Skeletal muscle tissue (tissue), 4 donors: Measurements from ENCODE around the gene SRGAP3. TPM values are rescaled to one million over a fixed set of nuclear protein-coding genes. Genes with fewer than 3 reads are reported as not detected.
A peak's percentile ranks its signal among the peaks of the same experiment; 100 is the strongest.

ENCODE experiments used
- H3K27ac ChIP-seq: one replicate; pipeline ENCODE4 v1.7.0; 2013; ENCODE audit warnings: mild to moderate bottlenecking, low read depth, low read length, inconsistent platforms
- H3K27me3 ChIP-seq, 3 donors: one replicate each; pipeline ENCODE4 v1.7.0; 2013; ENCODE audit warnings: low read length in 3 of 3; ENCODE audit not compliant: control insufficient read depth in 3 of 3, insufficient read depth in 3 of 3
- H3K36me3 ChIP-seq, 3 donors: one replicate each; pipeline ENCODE4 v1.7.0; 2013; ENCODE audit warnings: low read length in 3 of 3; ENCODE audit not compliant: control insufficient read depth in 3 of 3, insufficient read depth in 3 of 3
- H3K4me1 ChIP-seq, 3 donors: one replicate each; pipeline ENCODE4 v1.7.0; 2013; ENCODE audit warnings: low read length in 3 of 3, mild to moderate bottlenecking in 3 of 3; ENCODE audit not compliant: control insufficient read depth in 3 of 3, insufficient read depth in 3 of 3
- H3K4me3 ChIP-seq, 3 donors: one replicate each; pipeline ENCODE4 v1.7.0; 2013; ENCODE audit warnings: low read length in 3 of 3
- H3K9ac ChIP-seq, 3 donors: one replicate each; pipeline ENCODE4 v1.7.0; 2013; ENCODE audit warnings: low read length in 3 of 3, mild to moderate bottlenecking in 3 of 3, moderate library complexity in 2 of 3, low read depth in 1 of 3
- H3K9me3 ChIP-seq, 3 donors: one replicate each; pipeline ENCODE4 v1.7.0; 2013; ENCODE audit warnings: low read length in 3 of 3; ENCODE audit not compliant: control insufficient read depth in 3 of 3
- total RNA-seq: library from RNA; depleted of rRNA; stranded (reverse); fragments of >200 nt; gene quantifications from one replicate; pipeline ENCODE4 v1.2.3, GENCODE V29; 2014
- donor health status: Osteomylitis.

The SRGAP3 gene
- total RNA-seq, 1 donor from 2014 or later, result 15.7 TPM

DNA sequence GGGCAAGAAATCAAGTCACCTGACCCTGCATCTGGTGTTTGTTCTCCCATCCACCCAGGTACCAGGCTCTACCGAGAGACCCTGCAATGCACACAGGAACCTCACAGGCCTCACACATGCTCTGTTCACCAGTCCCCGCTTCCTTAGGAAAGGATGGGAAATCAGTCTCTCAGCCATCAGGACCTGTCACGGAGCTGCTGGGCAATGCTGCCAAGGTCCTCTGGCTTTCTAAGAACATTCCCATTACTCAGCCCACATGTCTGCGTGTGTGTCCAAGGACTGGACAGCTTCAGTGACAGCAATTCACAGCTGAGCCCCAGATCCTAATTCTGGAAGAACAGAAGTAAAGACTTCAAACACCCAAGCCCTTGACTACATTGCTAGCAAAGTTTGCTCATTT, 6.5 kb upstream of the SRGAP3 start:
- H3K27ac ChIP-seq, result no peak overlapping the region
- no peak overlapping the region for H3K4me3 ChIP-seq
- H3K4me1 ChIP-seq, result peaks cover 0 to 14% (median 8%) of the 10 kb centered on the region in 3 donors
- no peak overlapping the region for H3K9ac ChIP-seq
- no peaks in the 10 kb centered on the region for H3K9me3 ChIP-seq
- peaks cover 0 to 6% (median 0%) of the 10 kb centered on the region in 3 donors for H3K27me3 ChIP-seq
- H3K36me3 ChIP-seq, result no peaks in the 10 kb centered on the region

DNA sequence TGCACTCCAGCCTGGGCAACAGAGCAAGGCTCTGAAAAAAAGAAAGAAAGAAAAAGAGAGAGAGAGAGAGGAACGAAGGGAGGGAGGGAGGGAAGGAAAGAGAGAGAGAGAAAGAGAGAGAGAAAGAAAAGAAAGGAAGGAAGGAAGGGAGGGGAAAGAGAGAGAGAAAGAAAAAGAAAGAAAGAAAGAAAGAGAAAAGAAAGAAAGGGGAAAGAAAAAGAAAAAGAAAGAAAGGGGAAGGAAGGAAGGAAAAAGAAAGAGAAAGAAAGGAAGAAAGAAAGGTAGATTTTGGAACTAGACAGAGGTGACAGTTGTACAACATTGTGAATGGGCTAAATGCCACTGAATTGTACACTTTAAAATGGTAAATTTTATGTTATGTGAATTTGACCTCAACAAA, 5.3 kb upstream of the SRGAP3 start:
- Histone ChIP-seq H3K9ac (no peak overlapping the region), H3K9me3 (no peaks in the 10 kb centered on the region), H3K4me3 (no peak overlapping the region), H3K27me3 (no peaks in the 10 kb centered on the region), H3K36me3 (no peaks in the 10 kb centered on the region), H3K4me1 (peaks cover 8 to 25% (median 20%) of the 10 kb centered on the region in 3 donors), H3K27ac (no peak overlapping the region)

DNA sequence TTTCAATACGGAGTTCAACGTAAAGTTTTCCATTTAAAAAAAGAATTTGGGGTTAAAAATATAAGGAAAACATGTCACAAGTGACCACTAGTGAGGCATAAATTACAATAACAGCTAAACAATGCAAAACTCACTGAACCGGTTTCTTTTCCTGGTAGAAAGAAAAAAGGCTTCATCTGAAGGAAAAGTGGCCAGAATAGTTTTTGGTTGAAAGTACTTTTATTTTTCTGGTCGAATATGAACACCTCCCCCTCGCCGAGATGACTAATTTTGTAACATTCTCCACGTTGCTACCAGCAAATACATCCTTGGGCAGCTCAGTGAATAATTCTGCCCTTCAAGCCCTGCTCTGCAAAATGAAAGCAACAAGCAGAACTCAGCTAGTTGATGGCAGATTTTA, 3.9 kb upstream of the SRGAP3 start:
- no peak overlapping the region for H3K27ac ChIP-seq
- H3K9me3 ChIP-seq, result no peaks in the 10 kb centered on the region
- no peaks in the 10 kb centered on the region for H3K36me3 ChIP-seq

DNA sequence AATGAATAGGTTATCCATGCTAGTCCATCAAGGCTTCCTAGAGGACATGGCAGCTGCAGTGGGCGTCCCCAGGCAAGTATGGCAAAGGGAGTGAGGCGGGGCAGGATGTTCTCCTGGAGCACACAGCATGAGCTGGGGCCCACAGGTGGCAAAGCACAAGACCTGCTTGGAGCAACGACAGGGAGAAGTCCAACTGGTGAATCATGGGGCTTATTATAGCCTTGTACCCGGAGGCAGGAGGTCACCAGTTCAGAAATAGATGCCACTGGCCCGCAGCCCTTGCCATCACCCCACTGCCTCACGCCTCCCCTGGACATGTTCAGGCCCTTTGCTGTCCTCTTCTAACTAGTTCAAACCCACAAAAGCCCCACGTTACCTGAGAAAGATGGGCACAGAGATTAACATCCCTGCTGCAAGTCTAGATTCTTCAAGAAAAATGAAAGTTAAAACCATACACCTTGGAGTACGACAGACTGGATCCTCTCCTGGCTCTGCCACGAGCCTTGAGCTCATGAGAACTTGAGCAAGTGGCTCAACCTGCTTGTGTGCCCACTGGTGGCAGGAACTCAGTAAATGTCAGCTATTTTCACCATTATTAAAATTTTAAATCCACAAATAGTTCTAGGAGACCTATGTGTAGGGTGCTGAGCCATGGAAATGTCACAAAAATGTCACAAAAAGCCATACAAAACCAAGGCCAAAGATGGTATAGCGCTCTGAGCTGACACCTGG, 1.8 kb upstream of the SRGAP3 start:
- no peak overlapping the region for H3K4me3 ChIP-seq
- peaks cover 33 to 52% (median 42%) of the 10 kb centered on the region in 3 donors for H3K4me1 ChIP-seq
- H3K9me3 ChIP-seq, result no peaks in the 10 kb centered on the region
- H3K27me3 ChIP-seq, result no peaks in the 10 kb centered on the region
- H3K27ac ChIP-seq, result peak overlapping the region; percentile 79
- no peaks in the 10 kb centered on the region for H3K36me3 ChIP-seq
- peak overlapping the region in 2 of 3 donors; percentile 41 to 68 for H3K9ac ChIP-seq

More for the DNA sequence above, 3.9 kb upstream of the SRGAP3 start:
- Histone ChIP-seq H3K4me3 (no peak overlapping the region), H3K9ac (no peak overlapping the region), H3K4me1 (peaks cover 21 to 39% (median 30%) of the 10 kb centered on the region in 3 donors), H3K27me3 (no peaks in the 10 kb centered on the region)

DNA sequence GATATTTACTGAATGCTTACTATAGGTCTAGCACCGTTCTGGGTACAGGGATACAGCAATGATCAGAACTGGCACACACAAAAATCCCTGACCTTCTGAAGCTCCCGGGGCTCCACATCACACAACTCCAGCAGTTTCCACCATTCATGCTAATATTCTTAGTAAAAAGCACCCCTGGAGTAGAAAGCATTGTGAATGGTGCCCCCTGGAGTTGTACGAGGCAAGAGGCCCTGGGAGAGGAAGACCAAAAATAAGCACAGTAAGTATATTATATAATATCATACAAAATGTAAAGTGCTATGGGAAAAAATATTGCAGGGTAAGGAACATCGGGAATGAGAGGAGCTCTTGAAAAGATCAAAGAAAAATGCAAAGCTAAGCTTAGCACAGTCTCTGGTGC, 790 bp upstream of the SRGAP3 start:
- Histone ChIP-seq H3K27ac (peak overlapping the region; percentile 79), H3K4me3 (peak overlapping the region; percentile 81 to 86 (median 83)), H3K36me3 (no peaks in the 10 kb centered on the region), H3K9me3 (no peaks in the 10 kb centered on the region), H3K4me1 (peaks cover 33 to 48% (median 42%) of the 10 kb centered on the region in 3 donors), H3K9ac (peak overlapping the region; percentile 63 to 87 (median 69)), H3K27me3 (no peaks in the 10 kb centered on the region)

DNA sequence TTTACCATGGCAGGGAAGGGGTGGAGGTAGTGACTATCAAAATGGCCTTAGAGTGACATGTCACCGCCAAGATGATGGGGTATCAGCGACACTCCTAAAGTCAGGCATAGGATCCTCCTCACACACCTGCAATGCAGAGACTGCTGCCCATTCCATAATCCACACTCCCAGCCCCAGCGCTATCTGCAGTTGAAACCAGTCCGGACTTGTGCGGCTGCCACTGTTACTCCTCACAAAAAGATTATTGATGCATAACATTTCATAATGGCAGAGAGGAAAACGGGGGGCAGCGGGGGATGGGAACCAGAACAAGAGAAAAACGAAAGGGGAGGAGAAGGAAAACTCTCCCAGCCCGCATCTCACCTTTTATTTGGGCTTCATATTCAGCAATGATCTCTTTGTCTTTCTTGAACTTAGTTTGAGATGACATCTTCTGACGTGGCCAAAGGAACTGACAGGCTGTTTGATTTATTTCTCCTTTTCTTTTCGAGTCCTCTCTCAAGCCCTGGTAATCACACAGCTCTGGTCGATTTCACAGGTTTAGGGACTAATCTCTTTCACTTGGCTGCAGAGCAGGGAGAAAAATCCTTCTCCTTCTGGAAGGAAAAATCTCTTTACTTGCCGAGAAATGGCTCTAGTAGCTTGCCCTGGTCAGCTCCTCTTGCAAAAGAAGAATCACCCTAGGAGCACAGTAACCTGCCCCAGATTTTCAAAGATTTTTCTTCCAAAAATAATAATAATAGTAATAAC, 749 bp downstream of the SRGAP3 start:
- peaks cover 33 to 48% (median 42%) of the 10 kb centered on the region in 3 donors for H3K4me1 ChIP-seq
- no peaks in the 10 kb centered on the region for H3K36me3 ChIP-seq
- no peaks in the 10 kb centered on the region for H3K9me3 ChIP-seq
- H3K27me3 ChIP-seq, result no peaks in the 10 kb centered on the region
- H3K27ac ChIP-seq, result peak overlapping the region; percentile 79
- peak overlapping the region; percentile 81 to 86 (median 83) for H3K4me3 ChIP-seq
- H3K9ac ChIP-seq, result peak overlapping the region; percentile 60 to 87 (median 69)

DNA sequence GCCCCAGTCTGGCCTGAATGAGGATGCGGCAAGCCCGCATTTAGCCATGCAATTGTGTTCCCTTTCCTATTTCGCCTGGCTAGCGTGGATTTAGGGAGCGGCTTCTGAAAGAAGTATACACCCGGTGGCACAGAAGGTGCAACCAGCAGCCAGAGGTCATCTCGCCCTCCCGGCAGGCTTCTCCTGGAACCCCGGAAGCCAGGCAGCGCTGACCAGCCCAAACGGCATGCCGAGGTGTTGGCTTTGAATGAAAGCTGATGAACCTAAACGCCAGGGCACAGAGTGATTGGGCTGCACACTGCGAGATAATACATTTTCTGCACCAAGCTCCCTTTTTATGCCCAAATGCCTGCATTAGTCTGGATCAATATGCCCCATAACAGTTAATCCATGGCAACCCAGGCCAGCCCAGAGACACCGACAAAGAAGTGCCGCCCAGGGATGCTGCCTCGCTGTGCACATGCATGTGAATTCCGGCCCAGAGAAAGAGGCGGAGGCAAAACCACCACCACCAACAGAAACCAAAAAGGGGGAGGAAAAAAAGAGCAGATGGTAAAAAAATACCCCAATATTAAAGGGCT, 1.4 kb downstream of the SRGAP3 start:
- Histone ChIP-seq H3K36me3 (no peaks in the 10 kb centered on the region), H3K9ac (peak overlapping the region; percentile 60 to 87 (median 62)), H3K4me3 (peak overlapping the region; percentile 81 to 86 (median 83)), H3K9me3 (no peaks in the 10 kb centered on the region), H3K27me3 (no peaks in the 10 kb centered on the region), H3K27ac (no peak overlapping the region), H3K4me1 (peaks cover 33 to 48% (median 42%) of the 10 kb centered on the region in 3 donors)

DNA sequence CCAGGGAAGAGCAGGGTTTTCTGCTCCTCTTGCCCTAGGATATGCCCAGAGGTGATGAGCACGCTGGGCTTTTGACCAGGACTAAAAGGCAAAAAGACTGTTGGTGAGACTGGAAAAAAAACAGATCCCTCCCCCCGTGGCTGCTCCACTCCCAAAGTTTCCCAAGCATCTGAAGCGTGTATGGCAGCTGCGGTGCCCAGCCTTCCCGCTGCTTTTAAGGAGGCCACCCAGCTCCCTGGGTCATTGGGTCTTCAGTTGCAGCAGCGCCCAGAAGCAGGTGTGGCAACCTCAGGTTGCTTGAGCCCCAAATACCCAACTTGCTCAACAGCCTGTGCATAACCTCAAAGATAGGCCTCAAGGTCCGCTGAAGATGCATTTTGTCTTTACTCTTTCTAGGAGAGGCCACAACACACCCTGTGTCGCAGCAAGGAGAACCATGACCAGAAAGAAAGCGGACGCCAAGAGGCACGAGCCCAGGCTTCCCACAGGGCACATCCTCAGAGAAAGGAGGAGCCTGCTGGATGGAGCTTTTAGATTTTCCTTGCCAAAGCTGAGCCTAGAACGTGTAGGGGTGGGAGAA, 2.0 kb downstream of the SRGAP3 start:
- Histone ChIP-seq H3K27me3 (no peaks in the 10 kb centered on the region), H3K36me3 (no peaks in the 10 kb centered on the region), H3K4me3 (peak overlapping the region; percentile 81 to 86 (median 83)), H3K9me3 (no peaks in the 10 kb centered on the region), H3K27ac (no peak overlapping the region), H3K4me1 (peaks cover 33 to 48% (median 42%) of the 10 kb centered on the region in 3 donors), H3K9ac (peak overlapping the region; percentile 27 to 87 (median 60))

DNA sequence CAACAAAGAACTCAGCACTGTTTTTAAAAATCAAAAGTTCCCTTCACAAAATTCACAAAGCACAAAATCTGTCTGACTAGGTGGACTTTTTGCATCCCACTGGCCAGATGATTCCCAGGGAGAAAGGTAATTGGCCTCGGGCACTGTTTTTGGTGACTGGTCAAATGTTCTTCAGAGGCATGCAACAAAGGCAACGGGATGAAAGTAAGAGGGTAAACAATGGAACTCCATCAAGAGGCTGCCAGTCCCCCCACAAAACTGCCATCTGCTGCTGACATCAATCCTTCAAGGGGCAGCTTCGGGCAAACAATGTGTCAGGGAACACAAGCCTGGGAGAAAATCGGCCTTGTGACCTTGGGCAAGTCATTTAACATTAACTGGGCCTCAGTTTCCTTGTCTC, 3.3 kb downstream of the SRGAP3 start:
- H3K36me3 ChIP-seq, result no peaks in the 10 kb centered on the region
- H3K4me3 ChIP-seq, result no peak overlapping the region
- no peak overlapping the region for H3K27ac ChIP-seq
- no peak overlapping the region for H3K9ac ChIP-seq
- H3K27me3 ChIP-seq, result no peaks in the 10 kb centered on the region
- peaks cover 33 to 39% (median 35%) of the 10 kb centered on the region in 3 donors for H3K4me1 ChIP-seq
- no peaks in the 10 kb centered on the region for H3K9me3 ChIP-seq
